HG03103 (cell line): ENCODE results near the gene PRIM2.
"Not testable (repeated sequence)": the region's sequence is repeated elsewhere in the genome, so short reads cannot be mapped to it uniquely, and the experiment has no call there.

ENCODE experiments used
- ATAC-seq: cut with Tn5 transposase; IDR thresholded peaks from one replicate; pipeline ENCODE4 v1.9.1; 2021; ENCODE audit warnings: low read depth; ENCODE audit not compliant: unreplicated experiment

Gene PRIM2

DNA sequence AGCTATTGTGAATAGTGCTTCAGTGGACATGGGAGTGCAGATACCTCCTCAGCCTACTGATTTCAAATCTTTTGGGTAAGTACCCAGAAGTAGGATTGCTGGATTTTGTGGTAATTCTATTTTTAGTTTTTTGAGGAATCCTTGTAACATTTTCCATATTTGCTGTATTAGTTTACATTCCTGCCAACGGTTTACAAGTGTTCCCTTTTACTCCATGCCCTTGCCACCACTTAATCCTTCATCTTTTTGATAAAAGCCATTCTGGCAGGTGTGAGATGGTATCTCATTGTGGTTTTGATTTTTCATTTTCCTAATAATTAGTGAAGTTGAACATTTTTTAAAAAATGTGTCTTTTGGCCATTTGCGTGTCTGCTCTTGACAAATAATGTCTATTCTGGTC, 125.8 kb downstream of the PRIM2 start:
- ATAC-seq = not testable (repeated sequence)

DNA sequence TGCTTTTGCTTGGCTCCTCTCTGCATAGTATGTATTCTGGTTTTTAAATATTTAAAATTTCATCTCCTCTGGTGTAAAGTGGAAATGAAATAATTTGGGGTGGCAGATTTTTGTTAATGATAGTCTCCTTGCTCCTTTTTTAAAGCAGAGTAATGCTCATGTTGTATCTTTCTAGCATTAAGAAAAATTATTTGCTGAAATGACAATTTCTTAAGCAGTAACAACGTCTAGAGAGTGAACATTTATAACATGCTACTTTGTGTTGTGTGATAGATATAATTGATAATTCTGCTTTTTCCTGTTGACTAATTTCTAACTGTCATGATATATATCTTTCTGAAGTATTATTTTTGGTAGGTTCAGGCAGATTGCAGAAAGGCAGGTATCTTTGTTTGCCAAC, 127.4 kb downstream of the PRIM2 start:
- not testable (repeated sequence) for ATAC-seq

DNA sequence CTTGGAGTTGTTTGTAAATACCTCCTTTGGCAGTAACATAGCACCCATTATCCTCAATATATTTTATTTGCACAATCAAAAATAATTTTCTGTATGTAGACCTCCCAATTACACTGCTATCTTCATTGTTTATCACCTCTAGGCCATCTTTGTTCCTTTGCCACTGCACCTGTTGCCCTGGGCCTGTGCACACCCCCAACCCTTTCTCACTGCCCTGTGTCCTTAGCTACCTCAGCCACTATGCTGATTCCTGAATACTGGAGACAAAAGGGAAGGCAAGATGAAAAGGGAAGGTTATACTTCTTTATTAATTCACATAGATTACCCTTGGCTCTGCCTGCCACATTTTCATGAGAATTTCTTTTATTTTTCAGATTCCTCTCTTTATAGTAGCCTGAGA, 127.9 kb downstream of the PRIM2 start:
- ATAC-seq = not testable (repeated sequence)

DNA sequence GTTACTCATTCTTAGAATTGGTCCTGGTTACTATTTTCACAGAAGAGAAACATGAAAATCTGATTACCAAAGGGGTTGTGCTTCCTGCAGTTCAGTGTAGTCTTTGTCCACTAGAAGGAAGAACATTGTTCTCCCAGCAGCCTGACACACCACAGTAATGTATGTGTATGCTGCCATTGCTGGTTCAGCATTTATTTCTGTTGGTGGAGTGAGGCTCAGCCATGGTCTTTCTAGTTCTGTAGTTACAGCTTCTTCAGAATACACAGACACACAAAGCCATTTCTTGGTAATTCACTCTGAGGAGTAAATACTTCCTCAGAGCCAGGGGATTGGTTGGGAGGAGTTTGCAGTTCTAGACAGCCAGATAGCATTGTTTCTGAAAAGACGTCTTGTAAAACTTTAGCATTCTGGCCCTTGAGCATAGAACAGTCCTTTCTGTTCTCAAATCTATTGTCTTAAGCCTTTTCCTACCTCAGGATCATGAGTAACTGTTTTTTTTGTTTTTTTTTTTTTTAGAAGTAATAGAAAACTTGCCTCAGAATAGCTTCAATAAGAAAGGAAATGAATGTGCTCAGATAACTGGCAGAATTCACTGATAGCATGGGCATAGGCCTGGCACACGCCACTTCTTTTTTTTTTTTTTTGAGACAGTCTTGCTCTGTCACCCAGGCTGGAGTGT, 128.5 kb downstream of the PRIM2 start:
- not testable (repeated sequence) for ATAC-seq

DNA sequence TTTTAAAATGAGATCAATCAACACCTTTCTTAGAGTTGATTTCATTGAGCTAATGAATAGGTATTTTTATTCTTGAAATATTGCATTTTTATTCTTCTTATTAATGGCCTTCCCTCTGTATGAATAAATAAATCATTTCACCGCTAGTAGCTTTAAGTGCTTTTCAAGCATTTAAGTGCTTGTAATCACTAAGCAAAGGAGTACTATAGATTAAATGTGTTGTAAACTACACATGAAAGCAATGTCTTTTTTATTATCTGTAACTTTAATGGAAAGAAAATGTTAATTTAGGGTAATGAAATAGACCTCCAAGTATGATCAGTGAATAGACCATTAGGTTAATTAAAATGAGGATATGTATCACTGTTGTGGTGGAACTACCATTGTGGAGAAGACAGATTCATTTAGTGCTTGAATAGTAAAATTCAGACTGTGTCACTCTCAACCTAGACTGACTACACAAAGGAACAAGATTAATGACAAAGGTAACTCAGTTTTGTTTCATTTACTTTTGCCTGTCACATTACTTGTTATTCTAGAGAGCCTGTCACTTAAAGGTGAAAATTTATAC, 132.2 kb downstream of the PRIM2 start:
- not testable (repeated sequence) for ATAC-seq

DNA sequence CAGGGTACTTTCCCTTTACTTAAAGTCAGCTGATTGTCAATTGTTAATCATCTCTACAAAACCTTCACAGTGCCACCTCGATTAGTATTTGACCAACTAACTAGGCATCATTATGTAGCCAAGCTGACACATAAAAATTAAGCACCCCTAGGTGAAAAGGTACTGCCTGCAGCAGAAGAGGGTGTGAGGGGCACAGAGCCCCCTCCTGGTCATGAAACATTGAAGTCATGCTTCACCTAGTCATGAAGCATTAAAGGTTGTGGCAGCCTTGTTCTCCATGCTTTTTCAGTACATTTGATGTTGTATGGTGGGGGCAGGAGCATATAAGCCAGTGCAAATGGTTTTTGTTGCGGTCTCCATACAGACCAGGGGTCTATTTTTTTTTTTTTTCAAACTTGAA, 142.4 kb downstream of the PRIM2 start:
- not testable (repeated sequence) for ATAC-seq

DNA sequence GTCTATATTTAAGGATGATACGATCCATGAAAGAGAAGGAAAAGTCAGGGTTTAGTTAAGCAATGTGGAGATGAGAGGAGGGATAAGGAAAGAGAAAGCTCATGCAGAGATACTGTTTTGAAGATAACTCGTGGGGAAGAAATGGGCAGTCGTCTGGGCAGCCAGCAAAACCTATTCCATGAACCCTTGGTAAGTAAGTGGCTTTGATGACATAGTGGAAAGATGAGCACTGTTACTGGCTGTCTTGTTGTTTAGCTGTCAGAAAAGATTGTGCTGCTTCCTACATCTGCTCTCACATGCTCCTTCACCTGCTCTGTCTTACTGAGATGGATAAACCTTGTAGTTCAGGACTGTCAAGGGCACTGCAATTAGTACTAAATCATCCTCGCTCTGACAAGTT, 143.6 kb downstream of the PRIM2 start:
- ATAC-seq = not testable (repeated sequence)

DNA sequence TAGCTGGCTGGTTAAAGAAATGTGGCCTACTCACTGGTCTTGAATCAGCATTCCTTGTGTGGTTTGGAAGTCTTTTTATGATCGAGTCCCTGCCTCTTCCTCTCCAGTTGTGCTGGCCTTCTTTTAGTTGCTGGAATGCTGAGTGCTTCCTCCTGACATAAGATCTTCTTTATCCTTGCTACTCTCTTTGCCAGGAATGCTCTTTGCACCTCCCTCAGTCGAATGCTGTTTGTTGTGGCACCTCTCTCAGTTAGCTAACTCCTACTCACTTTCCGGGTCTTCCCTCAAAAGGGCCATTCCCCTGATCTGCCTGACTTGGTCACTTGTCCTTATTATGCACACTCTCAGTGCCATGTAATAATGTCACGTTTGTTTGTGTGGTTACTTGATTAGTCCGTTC, 146.4 kb downstream of the PRIM2 start:
- ATAC-seq = not testable (repeated sequence)

DNA sequence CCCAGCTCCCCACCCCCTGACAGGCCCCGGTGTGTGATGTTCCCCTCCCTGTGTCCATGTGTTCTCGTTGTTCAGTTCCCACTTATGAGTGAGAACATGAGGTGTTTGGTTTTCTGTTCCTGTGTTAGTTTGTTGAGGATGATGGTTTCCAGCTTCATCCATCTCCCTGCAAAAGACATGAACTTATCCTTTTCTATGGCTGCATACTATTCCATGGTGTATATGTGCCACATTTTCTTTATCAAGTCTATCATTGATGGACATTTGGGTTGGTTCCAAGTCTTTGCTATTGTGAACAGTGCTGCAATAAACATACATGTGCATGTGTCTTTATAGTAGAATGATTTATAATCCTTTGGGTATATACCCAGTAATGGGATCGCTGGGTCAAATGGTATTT, 148.5 kb downstream of the PRIM2 start:
- ATAC-seq = not testable (repeated sequence)

DNA sequence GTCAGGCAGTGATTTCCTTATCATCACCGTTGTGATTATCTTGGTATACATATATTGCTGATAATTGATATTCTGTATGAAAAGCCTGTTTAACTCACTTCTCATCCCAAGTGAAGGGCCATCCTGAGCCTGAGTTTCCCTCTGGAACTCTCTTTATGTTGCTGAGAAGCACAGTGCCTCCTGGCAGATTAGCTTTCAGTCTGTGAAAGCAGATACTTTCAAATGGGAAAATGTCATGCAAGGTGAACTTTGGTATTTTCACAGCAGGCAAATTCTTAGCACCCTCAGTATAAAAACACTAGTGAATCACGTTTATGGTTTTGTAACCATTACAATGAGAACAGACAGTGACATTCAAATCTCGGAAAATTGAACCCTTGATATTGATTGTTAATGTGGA, 151.6 kb downstream of the PRIM2 start:
- no peak for ATAC-seq

DNA sequence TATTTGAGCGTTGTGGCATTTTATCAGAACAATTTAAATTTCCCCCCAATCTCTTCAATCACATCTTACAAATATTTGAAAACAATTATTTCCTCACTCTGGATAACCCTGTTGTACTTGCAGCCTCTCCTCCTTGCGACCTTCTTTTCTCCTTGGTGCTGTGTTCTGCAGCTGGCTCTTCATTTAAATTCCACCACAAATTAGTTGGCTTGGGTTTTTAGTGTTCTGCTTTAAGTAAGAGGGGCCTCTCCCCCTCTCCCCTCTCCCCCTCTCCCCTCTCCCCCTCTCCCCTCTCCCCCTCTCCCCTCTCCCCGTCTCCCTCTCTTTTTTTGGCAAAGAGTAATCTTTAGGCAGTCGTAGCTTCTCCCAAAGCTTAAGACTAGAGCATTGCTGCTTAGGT, 152.7 kb downstream of the PRIM2 start:
- not testable (repeated sequence) for ATAC-seq

DNA sequence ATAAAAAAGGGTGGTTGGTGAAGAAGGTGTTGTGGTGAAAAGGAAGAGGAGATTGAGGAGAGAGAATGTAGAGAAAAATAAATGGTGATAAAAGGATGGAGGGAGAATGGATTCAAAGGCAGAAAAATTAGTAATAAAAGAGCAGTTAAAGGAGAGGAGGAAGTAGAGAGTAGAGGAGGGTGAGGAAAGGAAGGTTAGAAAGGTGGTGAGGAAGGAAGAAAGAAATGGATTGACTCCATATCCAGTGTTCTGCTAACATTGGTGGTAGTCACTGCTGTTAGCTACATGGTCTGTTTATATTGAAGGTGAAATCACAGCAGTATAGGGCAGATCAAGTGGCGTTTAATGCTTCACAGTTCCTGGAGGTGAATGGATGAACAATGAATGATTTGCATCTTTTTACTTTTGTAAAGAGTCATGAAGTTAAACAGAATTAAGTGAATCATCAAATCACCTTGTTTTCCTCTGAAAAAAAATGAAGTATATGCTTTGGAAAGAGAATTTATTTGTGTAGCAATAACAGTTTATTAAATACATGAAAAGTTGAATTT, 154.0 kb downstream of the PRIM2 start:
- ATAC-seq = not testable (repeated sequence)

DNA sequence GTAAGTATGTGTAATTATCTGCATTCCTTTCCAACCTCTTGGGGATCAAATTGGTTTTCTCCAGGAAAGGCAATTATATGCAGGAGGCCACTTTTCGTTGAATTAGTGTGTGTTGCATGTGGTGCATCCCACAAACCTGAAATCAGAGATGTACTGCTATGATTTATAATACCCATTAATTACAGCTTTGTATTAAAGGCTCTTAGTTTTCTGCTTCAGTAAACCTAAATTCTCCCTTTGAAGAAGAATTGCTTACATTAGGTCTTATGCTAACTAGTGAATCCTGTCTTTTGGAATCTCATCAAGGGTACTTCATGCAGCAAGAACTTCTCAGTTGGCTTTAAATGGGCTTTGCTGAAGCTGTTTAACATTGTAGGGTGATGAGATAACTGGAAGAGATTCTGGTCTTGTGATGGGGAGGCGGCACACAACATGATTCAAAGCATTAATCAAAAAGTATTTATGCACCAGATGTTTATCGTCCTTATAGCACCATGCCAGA, 155.5 kb downstream of the PRIM2 start:
- ATAC-seq = not testable (repeated sequence)

DNA sequence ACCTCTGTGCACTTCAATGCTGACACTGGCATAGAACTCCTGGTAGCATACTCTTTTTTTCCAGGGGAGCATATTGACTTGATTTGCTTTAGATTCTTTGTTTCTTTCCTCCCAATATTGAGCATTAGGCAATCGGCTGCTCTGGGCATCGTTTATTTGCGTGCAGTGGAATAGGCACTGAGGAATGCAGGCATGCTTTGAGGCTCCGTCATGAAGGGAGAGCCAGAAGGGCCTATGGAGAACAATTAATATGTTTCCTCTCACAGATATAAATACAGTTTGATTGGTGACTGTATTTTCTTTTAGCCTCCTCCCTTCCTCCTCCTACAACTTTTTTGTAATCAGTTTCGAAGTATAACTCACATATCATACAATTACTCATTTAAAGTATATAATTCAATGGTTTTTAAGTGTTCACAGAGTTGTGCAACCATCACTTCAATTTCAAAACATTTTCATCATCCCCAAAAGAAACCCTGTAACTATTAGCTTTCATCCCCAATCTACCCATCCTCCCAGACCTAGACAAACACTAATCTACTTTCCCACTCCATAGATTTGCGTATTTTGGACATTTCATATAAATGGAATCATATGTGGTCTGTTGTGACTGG, 157.5 kb downstream of the PRIM2 start:
- not testable (repeated sequence) for ATAC-seq

DNA sequence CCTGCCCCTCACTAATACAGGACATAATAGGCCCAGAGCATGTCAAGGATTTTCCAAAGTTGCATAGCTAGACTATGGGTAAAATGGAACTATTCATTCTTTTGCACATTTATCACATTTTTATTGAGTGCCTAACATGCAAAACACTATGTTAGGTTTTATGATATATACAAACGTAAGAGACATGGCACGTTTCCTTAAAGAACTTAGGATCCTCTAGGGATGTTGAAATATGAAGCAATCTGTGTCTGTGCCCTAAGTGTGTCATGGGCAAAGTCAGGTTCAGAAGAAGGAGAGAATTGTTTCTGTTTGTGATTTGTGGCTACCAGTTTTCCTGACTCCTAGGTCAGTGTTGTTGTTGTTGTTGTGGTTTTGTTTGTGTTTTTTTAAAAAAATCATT, 158.2 kb downstream of the PRIM2 start:
- not testable (repeated sequence) for ATAC-seq

DNA sequence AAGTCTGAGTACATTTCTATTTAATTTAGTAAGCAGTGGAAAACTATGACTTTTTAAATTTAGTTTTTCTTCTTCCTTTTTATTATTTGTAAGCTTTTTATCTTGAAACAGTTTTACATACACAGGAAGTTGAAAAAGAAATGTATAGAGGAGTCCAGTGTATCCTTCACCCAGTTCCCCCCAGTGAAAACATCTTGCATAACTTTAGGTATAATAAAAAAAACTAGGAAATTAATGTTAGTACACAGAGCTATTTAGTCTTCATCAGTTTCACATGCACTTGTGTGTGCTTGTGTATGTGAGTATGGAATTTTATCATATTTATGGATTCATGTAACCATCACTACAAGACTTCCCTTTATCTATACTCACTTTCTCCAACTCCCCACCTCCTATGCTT, 162.8 kb downstream of the PRIM2 start:
- not testable (repeated sequence) for ATAC-seq

DNA sequence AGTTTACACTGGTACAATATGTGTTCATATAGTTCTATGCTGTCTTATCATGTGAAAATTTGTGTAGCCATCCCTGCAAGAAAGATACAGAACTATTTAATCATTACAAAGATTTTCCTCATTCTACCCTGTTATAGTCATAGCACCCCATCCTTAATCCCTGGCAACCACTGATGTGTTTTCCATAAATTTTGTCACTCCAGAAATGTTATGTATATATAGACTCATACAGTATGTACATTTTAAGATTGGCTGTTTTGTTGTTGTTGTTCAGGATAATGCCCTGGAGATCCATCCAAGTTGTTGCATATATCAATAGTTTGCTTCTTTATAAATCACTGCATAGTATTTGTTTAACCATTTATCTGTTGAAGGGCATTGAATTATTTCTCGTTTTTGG, 163.7 kb downstream of the PRIM2 start:
- ATAC-seq = not testable (repeated sequence)

DNA sequence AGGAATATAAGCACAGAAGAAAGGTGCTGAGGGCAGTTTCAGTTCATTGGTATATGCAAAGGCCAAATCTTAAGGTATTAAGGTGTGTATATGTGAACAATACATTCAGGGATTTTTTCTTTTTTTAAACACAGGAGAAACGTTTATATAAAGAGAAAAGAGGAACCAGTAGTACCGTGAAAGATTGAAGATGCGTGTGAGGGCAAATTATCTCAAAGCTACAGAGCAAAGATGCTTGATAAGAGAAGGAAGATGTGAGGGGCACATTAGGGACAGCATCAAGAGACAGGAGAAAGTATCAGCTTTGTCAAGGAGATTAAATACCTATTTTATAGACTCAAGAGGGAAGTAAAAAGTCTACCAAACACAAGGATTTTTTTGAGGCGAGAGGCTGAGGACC, 165.0 kb downstream of the PRIM2 start:
- ATAC-seq = not testable (repeated sequence)

DNA sequence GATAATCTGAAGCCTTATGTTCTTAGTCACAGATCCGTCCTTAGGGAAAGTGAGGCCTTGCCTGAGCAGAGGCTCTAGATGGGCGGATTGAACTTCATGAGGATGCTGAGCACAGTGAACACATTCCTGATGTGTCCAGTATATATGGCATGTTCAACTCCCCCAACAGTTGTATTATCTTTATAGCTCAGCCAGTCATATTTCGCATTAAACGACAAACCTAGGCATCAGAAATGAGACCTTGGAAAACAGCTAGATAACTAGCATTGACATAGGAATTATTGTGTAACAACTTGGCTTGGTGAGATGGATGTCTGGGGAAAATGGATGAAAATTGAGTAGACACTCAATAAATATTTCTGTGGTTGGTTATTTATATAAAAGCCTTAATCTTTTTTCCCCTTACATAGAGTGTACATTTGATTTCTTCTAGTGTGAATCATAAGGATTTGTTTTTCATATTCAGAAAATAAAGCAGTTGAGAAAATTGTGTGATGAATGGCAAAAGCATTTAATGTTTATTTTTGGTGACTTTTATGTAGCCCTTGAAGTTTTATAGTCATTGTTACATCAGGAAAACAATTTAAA, 169.2 kb downstream of the PRIM2 start:
- not testable (repeated sequence) for ATAC-seq

DNA sequence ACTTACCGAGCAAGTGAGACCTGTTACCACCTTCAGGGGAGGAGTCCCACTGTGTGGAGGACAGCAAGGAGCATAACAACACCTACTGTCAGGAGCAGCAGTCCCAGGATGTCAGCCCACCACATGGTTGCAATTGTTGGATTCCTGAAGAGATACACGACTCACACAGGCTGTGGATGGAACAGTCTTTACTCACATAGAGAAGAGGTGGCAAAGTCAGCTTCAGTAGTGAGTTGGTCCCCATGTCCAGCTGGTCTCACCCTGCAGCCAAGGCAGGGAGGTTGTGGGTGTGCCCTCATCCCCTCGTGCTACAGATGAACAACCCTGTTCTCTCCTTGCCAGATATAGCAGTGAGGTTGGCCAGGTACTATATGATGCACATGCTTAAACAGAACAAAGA, 171.1 kb downstream of the PRIM2 start:
- ATAC-seq = not testable (repeated sequence)

DNA sequence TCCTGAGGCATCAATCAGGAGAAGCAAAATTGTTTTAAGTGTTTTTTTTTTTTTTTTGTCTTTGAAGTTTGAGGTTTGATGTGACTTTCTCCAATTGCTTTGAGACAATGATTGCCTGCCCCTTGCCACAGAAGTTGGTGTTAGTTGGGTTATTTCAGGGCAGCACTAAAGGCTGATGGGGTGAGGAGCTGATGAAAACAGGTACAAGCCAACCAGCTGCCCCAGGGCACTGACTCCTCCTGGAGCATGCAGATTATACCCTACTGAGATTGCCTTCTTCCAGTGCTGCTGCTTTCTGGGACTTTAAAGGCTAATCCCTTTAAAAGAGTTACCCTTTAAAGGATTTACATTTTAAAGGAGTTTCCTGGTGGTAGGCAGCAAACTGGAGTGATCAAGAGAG, 172.5 kb downstream of the PRIM2 start:
- not testable (repeated sequence) for ATAC-seq
